ENCODE data around the gene C2orf81. TPM values are rescaled to one million over a fixed set of nuclear protein-coding genes. Genes with fewer than 3 reads are reported as not detected.
A peak's percentile ranks its signal among the peaks of the same experiment; 100 is the strongest.

C2orf81 gene
- total and polyA plus RNA-seq, 2 of the 4 experiments (the other 2 are of a cell fraction) = 0.18 to 0.74 TPM

DNA sequence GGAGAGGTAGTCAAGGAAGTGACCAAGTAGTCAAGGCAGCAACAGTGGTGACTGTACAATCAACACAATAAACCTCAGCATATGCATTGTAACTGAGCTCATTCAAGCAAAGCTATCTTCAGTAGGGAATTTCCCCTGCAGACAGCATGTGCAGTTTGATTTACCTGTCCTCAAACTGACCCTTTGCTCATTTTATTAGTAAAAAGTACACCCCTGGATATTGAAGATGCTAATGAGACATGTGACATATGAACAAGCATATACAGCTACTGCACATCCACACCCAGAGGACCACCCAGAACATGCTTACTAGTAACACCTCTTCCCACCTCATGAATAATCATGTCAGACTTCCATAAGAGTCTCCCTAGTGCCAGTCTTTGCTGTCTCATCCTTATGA lies 15.4 kb downstream of the C2orf81 start:
- intact Hi-C loops (cut with micrococcal nuclease) = no loop called here
- CTCF ChIA-PET = no interaction called here
- dilution Hi-C loops (cut with HindIII; ENCODE audit: low sequenced_read_pairs, unreplicated experiment) = no loop called here
- H4K91ac ChIP-seq (ENCODE audit: insufficient read depth, low read depth, low read length) = no peak overlapping the region
- peak; percentile 40 for DNase-seq
- no peak overlapping the region for H2AFZ ChIP-seq (replicated peaks; ENCODE audit: low read length, poor library complexity)
- H2AK9ac ChIP-seq (replicated peaks; ENCODE audit: low read depth, low read length, poor library complexity) = no peak overlapping the region
- TF ChIP-seq, protein P1, sequence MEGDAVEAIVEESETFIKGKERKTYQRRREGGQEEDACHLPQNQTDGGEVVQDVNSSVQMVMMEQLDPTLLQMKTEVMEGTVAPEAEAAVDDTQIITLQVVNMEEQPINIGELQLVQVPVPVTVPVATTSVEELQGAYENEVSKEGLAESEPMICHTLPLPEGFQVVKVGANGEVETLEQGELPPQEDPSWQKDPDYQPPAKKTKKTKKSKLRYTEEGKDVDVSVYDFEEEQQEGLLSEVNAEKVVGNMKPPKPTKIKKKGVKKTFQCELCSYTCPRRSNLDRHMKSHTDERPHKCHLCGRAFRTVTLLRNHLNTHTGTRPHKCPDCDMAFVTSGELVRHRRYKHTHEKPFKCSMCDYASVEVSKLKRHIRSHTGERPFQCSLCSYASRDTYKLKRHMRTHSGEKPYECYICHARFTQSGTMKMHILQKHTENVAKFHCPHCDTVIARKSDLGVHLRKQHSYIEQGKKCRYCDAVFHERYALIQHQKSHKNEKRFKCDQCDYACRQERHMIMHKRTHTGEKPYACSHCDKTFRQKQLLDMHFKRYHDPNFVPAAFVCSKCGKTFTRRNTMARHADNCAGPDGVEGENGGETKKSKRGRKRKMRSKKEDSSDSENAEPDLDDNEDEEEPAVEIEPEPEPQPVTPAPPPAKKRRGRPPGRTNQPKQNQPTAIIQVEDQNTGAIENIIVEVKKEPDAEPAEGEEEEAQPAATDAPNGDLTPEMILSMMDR (conservative IDR thresholded peaks at IDR 0.05; ENCODE audit: low read depth, low read length) = no peak
- TF ChIP-seq, protein P2, sequence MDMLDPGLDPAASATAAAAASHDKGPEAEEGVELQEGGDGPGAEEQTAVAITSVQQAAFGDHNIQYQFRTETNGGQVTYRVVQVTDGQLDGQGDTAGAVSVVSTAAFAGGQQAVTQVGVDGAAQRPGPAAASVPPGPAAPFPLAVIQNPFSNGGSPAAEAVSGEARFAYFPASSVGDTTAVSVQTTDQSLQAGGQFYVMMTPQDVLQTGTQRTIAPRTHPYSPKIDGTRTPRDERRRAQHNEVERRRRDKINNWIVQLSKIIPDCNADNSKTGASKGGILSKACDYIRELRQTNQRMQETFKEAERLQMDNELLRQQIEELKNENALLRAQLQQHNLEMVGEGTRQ (IDR thresholded peaks at IDR 0.05; ENCODE audit: low read depth, low read length) = no peak
- TF ChIP-seq BHLHE40 (IDR thresholded peaks at IDR 0.05; ENCODE audit: low read depth, low read length) = no peak
- no peaks in the 10 kb centered on the region for H4K20me1 ChIP-seq (ENCODE audit: insufficient read depth, low read length)
- H3K36me3 ChIP-seq (ENCODE audit: control insufficient read depth, insufficient read depth, low read length) = no peaks in the 10 kb centered on the region
- H2BK15ac ChIP-seq (ENCODE audit: low read depth, low read length) = no peak overlapping the region
- no peak overlapping the region for H2BK120ac ChIP-seq (ENCODE audit: low read depth, low read length)
- no peak overlapping the region for H3K4me3 ChIP-seq (ENCODE audit: insufficient read depth, low read depth, low read length)
- no peak overlapping the region for H3K4ac ChIP-seq (ENCODE audit: low read depth, low read length)
- H2BK5ac ChIP-seq (ENCODE audit: low read depth, low read length, poor library complexity, severe bottlenecking) = no peak overlapping the region
- no peak for ATAC-seq (ENCODE audit: low read depth)
- no peaks in the 10 kb centered on the region for H3K9me1 ChIP-seq (ENCODE audit: insufficient read depth, low read length)
- H4K8ac ChIP-seq (ENCODE audit: low read depth in 2 of 2, low read length in 2 of 2) = no peak overlapping the region
- H3K14ac ChIP-seq (replicated peaks; ENCODE audit: low read depth, low read length) = no peak overlapping the region
- H2BK20ac ChIP-seq (ENCODE audit: low read depth, low read length) = no peak overlapping the region
- H3K27ac ChIP-seq (ENCODE audit: insufficient read depth, low read length) = no peak overlapping the region
- no peak overlapping the region for H4K5ac ChIP-seq (ENCODE audit: low read depth, low read length)
- peaks cover 2% of the 10 kb centered on the region for H3K27me3 ChIP-seq (ENCODE audit: control insufficient read depth, insufficient read depth, low read length)
- POLR2A ChIA-PET (ENCODE audit: unreplicated experiment) = no interaction called here
- no peaks in the 10 kb centered on the region for H3K4me1 ChIP-seq (ENCODE audit: control insufficient read depth, insufficient read depth, low read length)
- no peak overlapping the region for H3K18ac ChIP-seq (ENCODE audit: low read depth, low read length)
- no peak overlapping the region for H3K56ac ChIP-seq (ENCODE audit: extremely low read depth, insufficient read depth, low read length)
- no peak overlapping the region for H3K9ac ChIP-seq (ENCODE audit: low read depth, low read length)
- H2AK5ac ChIP-seq (ENCODE audit: low read depth, low read length) = no peak overlapping the region
- H3K4me2 ChIP-seq (ENCODE audit: low read depth, low read length) = no peak overlapping the region
- no TSS peak for BruUV-seq (replicated peaks)
- no peaks in the 10 kb centered on the region for H3K9me3 ChIP-seq (ENCODE audit: control insufficient read depth, insufficient read depth, low read length)
- H3K79me1 ChIP-seq (ENCODE audit: low read depth in 1 of 2, low read length in 2 of 2) = no peaks in the 10 kb centered on the region
- in situ Hi-C loops (cut with MboI; ENCODE audit: low sequenced_read_pairs) = no loop called here
- H3K23ac ChIP-seq (ENCODE audit: low read depth, low read length) = no peak overlapping the region

All from IMR-90 (cell line).